MM.1S (cell line): ENCODE measurements around the gene PASK.

Experiments
- DNase-seq: peaks from one replicate; pipeline ENCODE4 v3.0.0-alpha.2; 2015
- H2AFZ ChIP-seq: fragments of 300-600 bp; sonication (generic); 2 replicates; pipeline ENCODE4 v1.6.0; 2016; ENCODE audit warnings: antibody characterized with exemption, low read length
- H3F3A ChIP-seq: fragments of 300-600 bp; sonication (generic); 2 replicates; pipeline ENCODE4 v1.6.1; 2016; ENCODE audit warnings: mild to moderate bottlenecking, antibody characterized with exemption, low read length, moderate library complexity, mixed read lengths; ENCODE audit not compliant: insufficient read depth
- H3K27ac ChIP-seq: fragments of 300-600 bp; sonication (generic); 2 replicates; pipeline ENCODE4 v1.5.1; 2016; ENCODE audit warnings: mild to moderate bottlenecking, low read length
- H3K27me3 ChIP-seq: fragments of 300-600 bp; sonication (generic); replicated peaks from 2 replicates; pipeline ENCODE4 v1.6.0; 2016; ENCODE audit warnings: low read length; ENCODE audit not compliant: insufficient read depth
- H3K36me3 ChIP-seq: fragments of 300-600 bp; sonication (generic); replicated peaks from 2 replicates; pipeline ENCODE4 v1.6.1; 2016; ENCODE audit warnings: mild to moderate bottlenecking, low read length, mixed read lengths; ENCODE audit not compliant: insufficient read depth
- H3K4me1 ChIP-seq: fragments of 300-600 bp; sonication (generic); 2 replicates; pipeline ENCODE4 v1.6.1; 2016; ENCODE audit warnings: low read length, mixed read lengths
- H3K4me2 ChIP-seq: fragments of 300-600 bp; sonication (generic); 2 replicates; pipeline ENCODE4 v1.6.0; 2016; ENCODE audit warnings: low read depth, low read length
- H3K4me3 ChIP-seq: fragments of 300-600 bp; sonication (generic); 2 replicates; pipeline ENCODE4 v1.5.1; 2016; ENCODE audit warnings: low read length, mixed read lengths
- H3K79me2 ChIP-seq: fragments of 300-600 bp; sonication (generic); 2 replicates; pipeline ENCODE4 v1.6.1; 2016; ENCODE audit warnings: mixed run types, low read length, mixed read lengths
- H3K9ac ChIP-seq: fragments of 300-600 bp; sonication (generic); 2 replicates; pipeline ENCODE4 v1.6.1; 2016; ENCODE audit warnings: low read length, mixed read lengths
- H3K9me2 ChIP-seq: fragments of 300-600 bp; sonication (generic); replicated peaks from 2 replicates; pipeline ENCODE4 v1.6.1; 2016; ENCODE audit warnings: mild to moderate bottlenecking, low read length, mixed read lengths; ENCODE audit not compliant: insufficient read depth
- H3K9me3 ChIP-seq: fragments of 300-600 bp; sonication (generic); replicated peaks from 2 replicates; pipeline ENCODE4 v1.6.1; 2016; ENCODE audit warnings: mild to moderate bottlenecking, low read length, mixed read lengths; ENCODE audit not compliant: insufficient read depth
- H4K20me1 ChIP-seq: fragments of 300-600 bp; sonication (generic); 2 replicates; pipeline ENCODE4 v1.6.1; 2016; ENCODE audit warnings: mild to moderate bottlenecking, low read length, moderate library complexity, mixed read lengths; ENCODE audit not compliant: insufficient read depth
- EZH2 ChIP-seq: fragments of 300-600 bp; sonication (generic); optimal IDR thresholded peaks from 2 replicates; pipeline ENCODE3; 2017; ENCODE audit warnings: low read depth, mild to moderate bottlenecking, antibody characterized with exemption, low read length, mixed read lengths
- EZH2phosphoT487 ChIP-seq: fragments of 300-600 bp; sonication (generic); IDR thresholded peaks from 2 replicates; pipeline ENCODE4 v1.6.1; 2018; ENCODE audit warnings: antibody characterized with exemption, low read length
- TF ChIP-seq, protein P1 (sequence below): fragments of 300-600 bp; sonication (generic); IDR thresholded peaks from 2 replicates; pipeline ENCODE4 v1.5.1; 2016; ENCODE audit warnings: antibody characterized with exemption, low read length, mixed read lengths

PASK gene

DNA sequence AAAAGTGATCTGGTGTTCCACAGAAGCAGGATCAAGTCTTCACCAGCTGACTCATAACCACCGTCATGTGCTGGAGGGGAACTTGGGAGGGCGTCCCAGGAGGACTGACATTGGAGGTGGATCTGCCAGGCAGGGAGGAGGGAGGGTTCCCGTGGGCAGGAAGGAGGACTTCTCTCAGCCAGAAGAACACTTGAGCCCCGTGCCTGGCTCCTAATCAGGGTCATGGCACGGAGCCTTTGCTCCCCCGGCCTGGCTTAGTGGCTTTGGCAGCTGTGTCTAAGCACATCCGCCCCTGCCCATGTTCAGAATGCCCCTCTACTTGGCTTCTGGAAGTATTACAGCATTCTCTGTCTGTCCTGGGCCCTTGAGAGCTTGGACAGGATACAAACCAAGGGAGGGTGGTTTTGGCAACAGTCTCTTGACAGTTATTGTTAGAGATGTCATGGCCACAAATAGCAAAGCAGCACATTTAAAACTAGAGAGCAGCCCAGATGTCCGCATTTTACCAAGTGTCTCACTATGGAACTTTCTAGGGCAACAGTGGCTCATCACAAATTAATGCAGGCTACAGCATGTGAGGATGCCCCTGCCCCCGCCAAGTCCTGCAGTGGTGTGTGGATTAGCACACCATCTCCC, 12.5 kb upstream of the PASK start:
- Histone ChIP-seq H3K4me3 (no peak overlapping the region), H3K4me2 (no peak overlapping the region), H3K27me3 (no peaks in the 10 kb centered on the region), H3F3A (no peaks in the 10 kb centered on the region), H3K79me2 (no peaks in the 10 kb centered on the region), H3K4me1 (no peaks in the 10 kb centered on the region), H4K20me1 (no peaks in the 10 kb centered on the region), H2AFZ (no peak overlapping the region), H3K9ac (no peak overlapping the region), H3K36me3 (no peaks in the 10 kb centered on the region), H3K9me2 (no peaks in the 10 kb centered on the region), H3K9me3 (no peaks in the 10 kb centered on the region), H3K27ac (no peak overlapping the region)
- DNase-seq: no peak
- TF ChIP-seq EZH2 (no peak), EZH2phosphoT487 (no peak)
- TF ChIP-seq, protein P1, sequence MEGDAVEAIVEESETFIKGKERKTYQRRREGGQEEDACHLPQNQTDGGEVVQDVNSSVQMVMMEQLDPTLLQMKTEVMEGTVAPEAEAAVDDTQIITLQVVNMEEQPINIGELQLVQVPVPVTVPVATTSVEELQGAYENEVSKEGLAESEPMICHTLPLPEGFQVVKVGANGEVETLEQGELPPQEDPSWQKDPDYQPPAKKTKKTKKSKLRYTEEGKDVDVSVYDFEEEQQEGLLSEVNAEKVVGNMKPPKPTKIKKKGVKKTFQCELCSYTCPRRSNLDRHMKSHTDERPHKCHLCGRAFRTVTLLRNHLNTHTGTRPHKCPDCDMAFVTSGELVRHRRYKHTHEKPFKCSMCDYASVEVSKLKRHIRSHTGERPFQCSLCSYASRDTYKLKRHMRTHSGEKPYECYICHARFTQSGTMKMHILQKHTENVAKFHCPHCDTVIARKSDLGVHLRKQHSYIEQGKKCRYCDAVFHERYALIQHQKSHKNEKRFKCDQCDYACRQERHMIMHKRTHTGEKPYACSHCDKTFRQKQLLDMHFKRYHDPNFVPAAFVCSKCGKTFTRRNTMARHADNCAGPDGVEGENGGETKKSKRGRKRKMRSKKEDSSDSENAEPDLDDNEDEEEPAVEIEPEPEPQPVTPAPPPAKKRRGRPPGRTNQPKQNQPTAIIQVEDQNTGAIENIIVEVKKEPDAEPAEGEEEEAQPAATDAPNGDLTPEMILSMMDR: no peak

DNA sequence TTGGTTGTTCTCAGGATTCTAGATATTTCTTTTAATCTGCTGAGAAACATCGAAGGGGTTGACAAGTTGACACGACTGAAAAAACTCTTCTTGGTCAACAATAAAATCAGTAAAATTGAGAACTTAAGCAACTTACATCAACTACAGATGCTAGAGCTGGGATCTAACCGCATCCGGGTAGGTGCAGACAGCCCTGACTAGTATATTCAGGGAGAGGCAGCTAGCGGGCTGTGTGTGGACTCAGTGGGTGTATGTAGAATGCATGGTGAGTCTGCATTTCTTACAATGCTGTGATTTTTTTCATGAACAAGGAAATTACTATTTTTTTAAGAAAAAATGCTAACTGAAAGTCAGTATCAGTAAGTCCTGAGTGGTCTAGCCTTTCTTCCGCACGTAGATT, 11.0 kb upstream of the PASK start:
- H3K27ac ChIP-seq: no peak overlapping the region
- no peaks in the 10 kb centered on the region for H4K20me1 ChIP-seq
- H3K9ac ChIP-seq: no peak overlapping the region
- H3K9me3 ChIP-seq: no peaks in the 10 kb centered on the region
- no peak overlapping the region for H3K4me2 ChIP-seq
- H3K4me1 ChIP-seq: no peaks in the 10 kb centered on the region
- no peak overlapping the region for H2AFZ ChIP-seq
- no peak for DNase-seq
- no peaks in the 10 kb centered on the region for H3F3A ChIP-seq
- no peak overlapping the region for H3K4me3 ChIP-seq
- no peaks in the 10 kb centered on the region for H3K27me3 ChIP-seq
- no peaks in the 10 kb centered on the region for H3K9me2 ChIP-seq
- no peaks in the 10 kb centered on the region for H3K36me3 ChIP-seq
- TF ChIP-seq EZH2phosphoT487: no peak
- TF ChIP-seq, protein P1: no peak
- no peak for TF ChIP-seq EZH2
- no peaks in the 10 kb centered on the region for H3K79me2 ChIP-seq

DNA sequence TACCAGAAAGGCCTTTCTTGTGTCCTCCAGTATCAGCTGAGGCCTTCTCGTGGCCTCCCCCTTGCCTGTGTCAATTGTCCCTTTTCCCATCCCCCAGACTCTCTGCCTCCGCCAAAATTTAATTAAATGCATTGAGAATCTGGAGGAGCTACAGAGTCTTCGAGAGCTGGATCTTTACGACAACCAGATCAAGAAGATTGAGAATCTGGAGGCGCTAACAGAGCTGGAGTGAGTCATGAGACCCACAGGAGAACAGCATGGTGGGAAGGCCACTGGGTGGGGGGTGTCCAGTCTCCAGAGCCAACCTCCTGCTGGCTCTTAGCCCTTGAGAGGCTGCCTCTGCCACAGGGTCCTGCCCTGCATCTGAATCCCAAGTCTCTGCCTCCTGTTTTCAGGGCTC, 9.8 kb upstream of the PASK start:
- H3K4me2 ChIP-seq: no peak overlapping the region
- no peaks in the 10 kb centered on the region for H3K79me2 ChIP-seq
- no peak overlapping the region for H2AFZ ChIP-seq
- no peaks in the 10 kb centered on the region for H3K9me3 ChIP-seq
- no peaks in the 10 kb centered on the region for H3K36me3 ChIP-seq
- no peak overlapping the region for H3K4me3 ChIP-seq
- no peak overlapping the region for H3K9ac ChIP-seq
- H3F3A ChIP-seq: no peaks in the 10 kb centered on the region
- no peaks in the 10 kb centered on the region for H3K4me1 ChIP-seq
- no peaks in the 10 kb centered on the region for H3K27me3 ChIP-seq
- H3K9me2 ChIP-seq: no peaks in the 10 kb centered on the region
- H3K27ac ChIP-seq: no peak overlapping the region
- no peaks in the 10 kb centered on the region for H4K20me1 ChIP-seq
- DNase-seq: no peak
- TF ChIP-seq EZH2phosphoT487: no peak
- TF ChIP-seq EZH2: no peak
- TF ChIP-seq, protein P1: no peak
